Heart left ventricle (tissue), 16 donors: ENCODE data around the gene LPIN2. TPM values are rescaled to one million over a fixed set of nuclear protein-coding genes. Genes with fewer than 3 reads are reported as not detected.

ENCODE experiments used
- ATAC-seq, 4 donors: fragments of 200-7000 bp; cut with Tn5 transposase; one replicate each; pipeline ENCODE4 v1.9.1; 2020 to 2022; ENCODE audit warnings: moderate library complexity in 4 of 4, mild to moderate bottlenecking in 3 of 4, moderate number of reproducible peaks in 1 of 4
- DNase-seq, 5 donors: peaks; one replicate each; pipeline ENCODE4 v3.0.0-alpha.2; 2020
- H3K27ac ChIP-seq, 12 donors: fragments of 200-600 bp; sonication (generic) in 4 of 12; one replicate each; pipeline versions ENCODE4 v1.5.0 to v1.8.0; 2016 to 2022; ENCODE audit warnings: mild to moderate bottlenecking in 2 of 12
- H3K27me3 ChIP-seq, 9 donors: fragments of 200-600 bp; sonication (generic) in 2 of 9; one replicate each; pipeline versions ENCODE4 v1.5.1 to v1.8.0; 2016 to 2022; ENCODE audit warnings: mild to moderate bottlenecking in 3 of 9
- H3K36me3 ChIP-seq, 9 donors: fragments of 200-600 bp; sonication (generic) in 2 of 9; one replicate each; pipeline versions ENCODE4 v1.5.0 to v1.8.0; 2018 to 2022; ENCODE audit warnings: mild to moderate bottlenecking in 2 of 9
- H3K4me1 ChIP-seq, 12 donors: fragments of 200-600 bp; sonication (generic) in 4 of 12; one replicate each; pipeline versions ENCODE4 v1.5.0 to v1.8.0; 2016 to 2022; ENCODE audit warnings: mild to moderate bottlenecking in 3 of 12
- H3K4me3 ChIP-seq, 12 donors: fragments of 200-600 bp; sonication (generic) in 4 of 12; one replicate each; pipeline versions ENCODE4 v1.5.0 to v1.8.0; 2017 to 2022; ENCODE audit warnings: mild to moderate bottlenecking in 9 of 12, moderate library complexity in 4 of 12
- H3K9me3 ChIP-seq, 12 donors: fragments of 200-600 bp; sonication (generic) in 4 of 12; one replicate each; pipeline versions ENCODE4 v1.5.0 to v1.8.0; 2016 to 2022; ENCODE audit warnings: mild to moderate bottlenecking in 1 of 12
- CTCF ChIP-seq, 12 donors: fragments of 200-600 bp; sonication (generic) in 4 of 12; IDR thresholded peaks; one replicate each; pipeline versions ENCODE4 v1.5.0 to v1.8.0; 2018 to 2022; ENCODE audit warnings: antibody characterized with exemption in 12 of 12, mild to moderate bottlenecking in 5 of 12
- POLR2A ChIP-seq, 2 donors: fragments of 450-650 bp; IDR thresholded peaks; one replicate each; pipeline ENCODE4 v1.6.1; 2017; ENCODE audit warnings: antibody characterized with exemption in 2 of 2, mild to moderate bottlenecking in 2 of 2, moderate library complexity in 2 of 2
- WGBS, 4 donors: extraction: QIAGEN DNeasy Blood & Tissue Kit in 2 of 4; methylation state at CpG; one replicate each; pipeline versions ENCODE4 v1.1.5 to v1.1.7; 2013 to 2018; 5-methylcytosine and 5-hydroxymethylcytosine counted together
- intact Hi-C, 10 donors: fragments of 100-400 bp; cut with DNase I; formaldehyde crosslinking; loops; one replicate each; pipeline versions ENCODE4 v1.11.1 to v1.14.2; 2022
- polyA plus RNA-seq, 2 donors: library from polyadenylated mRNA; stranded (reverse); fragments of 200-250 nt; gene quantifications; one replicate each; pipeline ENCODE4 v1.2.3, GENCODE V29; 2013
- total RNA-seq, 9 donors: library from RNA; depleted of rRNA in 2 of 9; stranded (reverse); fragments of >200 nt in 2 of 9; fragmentation: NEBNext Ultra II Directional in 3 of 9; extraction: Animal tissue kit (Norgen Biotek cat#: 25700) in 3 of 9; gene quantifications; one replicate each; pipeline versions ENCODE4 v1.1.0 to v1.2.4, GENCODE V29; 2016 to 2023
- donor health status: ischemic (EF 13 %, LVEDD 7.1; RV severe dilation, severe dysfunction).
- donor health status: healthy with polysubstance abuse.
- donor health status: DM: no; HTN: yes; CAD: no.
- donor health status: DM: no; HTN: no; CAD: no.
- donor health status: ischemic (EF 25% LVEDD 6.9; RV normal size, moderate dysfunction).
- donor health status: ischemic (EF 25% LVEDD 5.7; RV mildly dilated, moderate dysfunction).
- donor health status: healthy.
- donor health status: DM: yes; HTN: yes; CAD: no.
- donor health status: ischemic (EF 35%, LVEDD 5.7; RV mildly dilated, moderate dysfunction).
- donor health status: nonischemic (EF 11% LVEDD 7.7; RV severe dilation, severe dysfunction).
- donor health status: DM: yes; HTN: yes; CAD: no.
- donor health status: PGD.
- donor health status: ischemic (EF 29% LVEDD 5.4; RV normal size, mild dysfunction).
- donor health status: nonischemic (EF 23%, LVEDD 6.1; RV moderate dilation, normal function).

Gene LPIN2
- total and polyA plus RNA-seq, 11 donors: 1.9 to 21.6 (median 10.9) TPM

- 40 to 54% (median 51%) methylated on average over 7 of the region's 7 CpGs for WGBS, 4 donors
- Histone ChIP-seq H3K27ac (peak overlapping the region in 11 of 12 donors; percentile 19 to 90 (median 52)), H3K27me3 (no peaks in the 10 kb centered on the region), H3K9me3 (no peaks in the 10 kb centered on the region), H3K4me1 (peaks cover 0 to 75% (median 28%) of the 10 kb centered on the region in 12 donors), H3K36me3 (peaks cover 0 to 8% (median 0%) of the 10 kb centered on the region in 9 donors), H3K4me3 (peak overlapping the region in 1 of 12 donors; percentile 38)
- ATAC-seq (no peak), DNase-seq (no peak)
- TF ChIP-seq POLR2A (IDR thresholded peaks at IDR 0.05) (no peak), CTCF (IDR thresholded peaks at IDR 0.05) (no peak)
- intact Hi-C loops: loop anchor here in 7 of 10 donors (5.0 to 10.0 kb wide), 9 partner anchors 37 to 438 kb away; partner anchors contain the start of genes MYL12A (in 4 of the 7), MYL12B (in 1 of the 7) and TGIF1 (in 1 of the 7)
Observed at GRCh38 chr18:3014503-3015203, 1.7 kb upstream of the LPIN2 start.

- peaks cover 0 to 80% (median 28%) of the 10 kb centered on the region in 12 donors for H3K4me1 ChIP-seq
Observed at GRCh38 chr18:3012136-3013023, 564 bp downstream of the LPIN2 start.

GRCh38 chr18:3010086-3010485, 2.9 kb downstream of the LPIN2 start:
- Histone ChIP-seq H3K27me3 (no peaks in the 10 kb centered on the region), H3K36me3 (peaks cover 0 to 10% (median 0%) of the 10 kb centered on the region in 9 donors), H3K9me3 (no peaks in the 10 kb centered on the region), H3K4me3 (no peak overlapping the region), H3K27ac (no peak overlapping the region), H3K4me1 (peaks cover 0 to 58% (median 20%) of the 10 kb centered on the region in 12 donors)
- WGBS, 4 donors: 79 to 94% (median 86%) methylated on average over 4 of the region's 4 CpGs
- ATAC-seq (no peak), DNase-seq (no peak)
- intact Hi-C loops: loop anchor here in 7 of 10 donors (5.0 to 10.0 kb wide), 8 partner anchors 33 to 442 kb away; partner anchors contain the start of genes MYL12A (in 4 of the 7), MYL12B (in 1 of the 7) and TGIF1 (in 1 of the 7)
- no peak for TF ChIP-seq CTCF (IDR thresholded peaks at IDR 0.05)
- TF ChIP-seq POLR2A (IDR thresholded peaks at IDR 0.05): no peak

More at GRCh38 chr18:3012136-3013023, 564 bp downstream of the LPIN2 start:
- ATAC-seq (peak in 3 of 4 donors; percentile 0 to 59 (median 59)), DNase-seq (peak; percentile 45 to 78 (median 52))
- TF ChIP-seq CTCF (IDR thresholded peaks at IDR 0.05) (no peak), POLR2A (IDR thresholded peaks at IDR 0.05) (no peak)
- peak overlapping the region; percentile 69 to 100 (median 90) for H3K4me3 ChIP-seq
- H3K9me3 ChIP-seq: no peaks in the 10 kb centered on the region
- no peaks in the 10 kb centered on the region for H3K27me3 ChIP-seq
- H3K36me3 ChIP-seq: peaks cover 0 to 10% (median 0%) of the 10 kb centered on the region in 9 donors
- WGBS, 4 donors: 1 to 3% (median 2%) methylated on average over 28 to 78 of the region's 78 CpGs
- intact Hi-C loops: loop anchor here in 8 of 10 donors (1.0 to 10.0 kb wide), 9 partner anchors 35 to 440 kb away; partner anchors contain the start of genes MYL12A (in 4 of the 8), MYL12B (in 1 of the 8) and TGIF1 (in 1 of the 8)
- peak overlapping the region; percentile 82 to 97 (median 94) for H3K27ac ChIP-seq
